ENCODE results near the gene SPOCK1. TPM values are rescaled to one million over a fixed set of nuclear protein-coding genes. Genes with fewer than 3 reads are reported as not detected.

SPOCK1 gene
- total and polyA plus RNA-seq, 4 experiments from 2014 or later: not detected

Other genes starting within 250 kb of the SPOCK1 start
- 10 to 100 TPM; 22.0 to 25.9 TPM for gene KLHL3, start 236.8 kb upstream of the SPOCK1 start, total RNA-seq
- gene KLHL3, start 236.8 kb upstream of the SPOCK1 start, polyA plus RNA-seq: 1 to 10 TPM; 2.2 to 3.1 TPM